Aorta (tissue), 5 donors: ENCODE measurements around the gene ZNF761. TPM values are rescaled to one million over a fixed set of nuclear protein-coding genes. Genes with fewer than 3 reads are reported as not detected.
"Not testable (repeated sequence)": the region's sequence is repeated elsewhere in the genome, so short reads cannot be mapped to it uniquely, and the experiment has no call there.

Experiments used
- ATAC-seq: fragments of 200-7000 bp; cut with Tn5 transposase; one replicate; pipeline ENCODE4 v1.9.1; 2022; ENCODE audit warnings: moderate library complexity; ENCODE audit not compliant: low FRiP score
- DNase-seq, 2 donors: peaks; one replicate each; pipeline ENCODE4 v3.0.0-alpha.2; 2020
- H3K27ac ChIP-seq, 2 donors: one replicate each; pipeline ENCODE4 v1.5.1; 2013; ENCODE audit warnings: low read length in 2 of 2, mild to moderate bottlenecking in 2 of 2, moderate library complexity in 2 of 2, control low read depth in 1 of 2, inconsistent platforms in 1 of 2, low read depth in 1 of 2
- H3K27me3 ChIP-seq, 2 donors: one replicate each; pipeline ENCODE4 v1.6.1; 2013; ENCODE audit warnings: control low read depth in 1 of 2, low read length in 1 of 2, mild to moderate bottlenecking in 1 of 2, moderate library complexity in 1 of 2; ENCODE audit not compliant: insufficient read depth in 2 of 2, control insufficient read depth in 1 of 2
- H3K36me3 ChIP-seq, 2 donors: one replicate each; pipeline ENCODE4 v1.6.1; 2013; ENCODE audit warnings: control low read depth in 1 of 2, low read length in 1 of 2, mild to moderate bottlenecking in 1 of 2; ENCODE audit not compliant: insufficient read depth in 2 of 2, control insufficient read depth in 1 of 2
- H3K4me1 ChIP-seq, 2 donors: one replicate each; pipeline ENCODE4 v1.6.1; 2013; ENCODE audit warnings: low read length in 2 of 2, control low read depth in 1 of 2, mild to moderate bottlenecking in 1 of 2, moderate library complexity in 1 of 2; ENCODE audit not compliant: insufficient read depth in 2 of 2, control insufficient read depth in 1 of 2
- H3K4me3 ChIP-seq, 2 donors: one replicate each; pipeline ENCODE4 v1.5.1; 2013; ENCODE audit warnings: low read length in 2 of 2, control low read depth in 1 of 2, mild to moderate bottlenecking in 1 of 2
- H3K9me3 ChIP-seq: one replicate; pipeline ENCODE4 v1.6.1; 2013; ENCODE audit warnings: mild to moderate bottlenecking, low read length; ENCODE audit not compliant: control insufficient read depth
- WGBS, 2 donors: extraction: QIAGEN DNeasy Blood & Tissue Kit; methylation state at CpG; one replicate each; pipeline ENCODE4 v1.1.7; 2013; 5-methylcytosine and 5-hydroxymethylcytosine counted together
- intact Hi-C, 2 donors: fragments of 100-400 bp; cut with DNase I; formaldehyde crosslinking; loops; one replicate each; pipeline versions ENCODE4 v1.14.2 to v1.15.0; 2022
- polyA plus RNA-seq, 2 donors: library from polyadenylated mRNA; stranded (reverse); fragments of 200-250 nt; gene quantifications; one replicate each; pipeline ENCODE4 v1.2.3, GENCODE V29; 2013
- total RNA-seq, 2 donors: library from RNA; stranded (reverse); fragmentation: NEBNext Ultra II Directional; extraction: Animal tissue kit (Norgen Biotek cat#: 25700); gene quantifications; one replicate each; pipeline ENCODE4 v1.2.1, GENCODE V29; 2021
- donor health status: healthy with polysubstance abuse.
- donor health status: Bipolar disorder and iron deficiency.
- donor health status: DM: no; HTN: no; CAD: no.
- donor health status: DM: no; HTN: no; CAD: no.
- donor health status: DM: yes; HTN: yes; CAD: no.

The ZNF761 gene
- total and polyA plus RNA-seq, 4 donors: 4.5 to 10.2 (median 8.7) TPM

DNA sequence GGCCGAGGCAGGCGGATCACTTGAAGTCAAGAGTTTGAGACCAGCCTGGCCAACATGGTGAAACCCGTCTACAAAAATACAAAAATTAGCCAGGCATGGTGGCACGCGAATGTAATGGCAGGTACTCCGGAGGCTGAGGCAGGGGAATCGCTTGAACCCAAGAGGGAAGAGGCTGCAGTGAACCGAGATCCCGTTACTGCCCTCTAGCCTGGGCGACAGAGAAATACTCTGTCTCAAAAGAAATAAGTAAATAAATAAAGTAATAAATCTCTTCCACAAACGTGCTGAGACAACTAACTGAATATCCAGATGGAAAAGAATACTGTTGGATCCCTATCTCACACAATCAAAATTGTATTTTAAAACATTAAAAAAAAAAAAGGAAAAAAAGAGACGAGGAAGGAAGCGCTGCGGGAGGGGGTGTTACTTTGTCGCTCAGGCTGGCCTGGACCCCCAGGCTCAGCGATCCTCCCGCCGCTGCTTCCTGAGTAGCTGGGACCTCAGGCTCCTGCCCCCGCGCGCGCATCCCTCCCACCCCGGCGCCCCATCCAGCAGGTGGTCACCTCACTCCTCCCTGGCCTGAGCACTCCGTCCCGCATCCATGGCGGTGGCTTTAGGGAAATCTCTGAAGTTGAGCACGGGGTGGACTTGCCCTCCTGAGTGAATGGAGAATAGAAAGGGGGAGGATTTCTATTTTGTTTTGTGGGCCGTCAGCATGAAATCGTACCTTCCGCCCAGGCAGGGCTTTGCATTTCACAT lies 35.1 kb downstream of the ZNF761 start:
- no peaks in the 10 kb centered on the region for H3K36me3 ChIP-seq
- ATAC-seq (peak; percentile 49), DNase-seq (peak in 1 of 2 donors; percentile 47)
- H3K27ac ChIP-seq: no peak overlapping the region
- 8 to 10% methylated on average over 26 to 31 of the region's 31 CpGs for WGBS, 2 donors
- H3K4me3 ChIP-seq: peak overlapping the region; percentile 67 to 82
- no peaks in the 10 kb centered on the region for H3K9me3 ChIP-seq
- no peaks in the 10 kb centered on the region for H3K4me1 ChIP-seq
- no peaks in the 10 kb centered on the region for H3K27me3 ChIP-seq
- intact Hi-C loops: loop anchor here in 1 of 2 donors (5.0 kb wide), 2 partner anchors 35 to 270 kb away; partner anchors contain the start of gene ZNF761

DNA sequence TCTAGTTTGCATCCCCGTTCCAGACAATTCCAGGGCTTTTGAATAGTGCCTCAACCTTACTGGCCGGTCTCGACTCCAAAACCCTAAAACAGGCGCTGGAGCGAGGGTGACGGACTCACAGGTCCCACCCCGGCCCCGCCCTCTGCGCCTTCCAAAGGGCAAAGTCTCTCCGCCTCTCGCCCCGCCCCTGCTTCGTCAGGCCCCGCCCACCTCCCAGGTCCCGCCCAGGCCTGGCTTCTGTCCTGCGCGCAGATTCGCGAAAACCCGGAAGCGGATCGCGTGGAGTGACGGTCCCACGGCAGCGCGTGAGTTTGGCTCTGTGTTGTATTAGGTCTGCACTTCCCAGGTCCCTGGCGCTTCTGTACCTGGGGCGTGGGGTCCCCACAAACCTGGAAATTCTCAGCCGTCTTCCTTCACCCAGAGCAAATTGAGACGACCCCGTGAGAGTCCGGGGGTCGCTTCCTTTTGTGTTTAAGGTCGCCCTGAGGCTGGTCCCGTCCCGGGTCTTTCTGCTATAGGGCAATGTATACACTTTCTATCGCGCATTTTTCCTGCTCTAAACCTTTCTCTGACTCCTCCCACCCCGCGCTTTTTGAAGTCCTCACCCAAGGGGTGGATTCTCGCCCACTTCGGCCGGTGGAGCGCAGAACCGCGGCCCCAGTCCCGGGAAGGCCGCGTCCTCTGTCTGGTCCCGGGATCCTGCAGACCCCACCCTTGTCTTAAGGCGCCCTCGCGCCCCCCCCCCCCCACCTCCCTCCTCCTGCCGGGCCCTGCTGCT lies 35.9 kb downstream of the ZNF761 start, which contains the start of gene ZNF813:
Gene ZNF813 (plus strand): TSS at position 249 of the 778 bp plus-strand sequence. CDS start 16,090 bp downstream, outside the sequence.
- intact Hi-C loops: loop anchor here in 1 of 2 donors (5.0 kb wide), 2 partner anchors 35 to 270 kb away; partner anchors contain the start of gene ZNF761
- Histone ChIP-seq H3K27ac (peak within 1 kb of the TSS in 1 of 2 donors; percentile 18), H3K4me1 (no peaks in the 10 kb centered on the region), H3K4me3 (peak within 1 kb of the TSS; percentile 77 to 82), H3K27me3 (no peaks in the 10 kb centered on the region), H3K9me3 (no peaks in the 10 kb centered on the region), H3K36me3 (no peaks in the 10 kb centered on the region)
- peak; percentile 98 to 99 for DNase-seq
- ATAC-seq: peak; percentile 99
- WGBS, 2 donors: 0 to 1% methylated on average over 50 to 55 of the region's 55 CpGs

DNA sequence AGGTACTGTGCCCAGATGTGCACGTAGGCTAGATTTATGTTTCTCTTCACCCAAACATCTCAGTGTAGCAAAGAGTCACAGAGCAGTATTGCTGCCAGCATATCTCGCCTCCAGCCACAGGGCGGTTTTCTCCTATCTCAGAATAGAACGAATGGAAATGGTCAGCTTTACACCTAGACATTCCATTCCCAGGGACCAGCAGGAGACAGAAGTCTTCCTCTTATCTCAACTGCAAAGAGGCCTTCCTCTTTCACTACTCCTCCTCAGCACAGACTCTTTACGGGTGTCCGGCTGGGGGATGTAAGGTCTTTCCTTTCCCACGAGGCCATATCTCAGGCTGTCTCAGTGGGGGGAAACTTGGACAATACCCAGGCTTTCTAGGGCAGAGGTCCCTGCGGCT lies 36.8 kb downstream of the ZNF761 start:
- not testable (repeated sequence) for ATAC-seq, H3K36me3 ChIP-seq, H3K4me3 ChIP-seq, H3K4me1 ChIP-seq, H3K9me3 ChIP-seq, H3K27me3 ChIP-seq, H3K27ac ChIP-seq, DNase-seq
- 18 to 25% methylated on average over 8 of the region's 8 CpGs for whole genome bisulfite sequencing, 2 donors
- intact Hi-C loops: loop anchor here in 1 of 2 donors (5.0 kb wide), 2 partner anchors 36 to 271 kb away; partner anchors contain the start of gene ZNF761

DNA sequence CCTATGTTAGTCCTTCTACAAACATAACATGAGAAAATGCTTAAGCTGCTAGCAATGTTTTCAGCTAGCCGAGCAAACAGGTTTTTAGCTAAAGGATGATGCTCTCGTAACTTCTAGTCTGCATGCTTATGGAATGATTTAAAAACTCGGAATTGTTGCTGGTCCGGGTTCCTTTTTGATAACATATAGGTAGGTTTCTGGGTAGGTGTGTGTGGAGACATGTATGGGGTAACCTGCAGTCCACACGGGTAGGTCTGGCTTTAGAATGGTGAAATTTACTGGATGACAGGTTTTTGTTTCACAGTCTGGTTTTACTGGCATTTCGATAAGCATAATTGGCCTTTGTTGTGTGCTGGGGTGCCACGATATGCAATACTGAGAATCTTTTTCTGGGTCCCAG lies 40.1 kb downstream of the ZNF761 start:
- WGBS, 2 donors: 91 to 95% methylated on average over 7 of the region's 7 CpGs
- DNase-seq (no peak), ATAC-seq (no peak)
- H3K4me3 ChIP-seq: no peak overlapping the region
- H3K27ac ChIP-seq: no peak overlapping the region
- peaks cover 5% of the 10 kb centered on the region for H3K9me3 ChIP-seq
- no peaks in the 10 kb centered on the region for H3K4me1 ChIP-seq
- no peaks in the 10 kb centered on the region for H3K36me3 ChIP-seq
- intact Hi-C loops: no loop called here
- no peaks in the 10 kb centered on the region for H3K27me3 ChIP-seq

DNA sequence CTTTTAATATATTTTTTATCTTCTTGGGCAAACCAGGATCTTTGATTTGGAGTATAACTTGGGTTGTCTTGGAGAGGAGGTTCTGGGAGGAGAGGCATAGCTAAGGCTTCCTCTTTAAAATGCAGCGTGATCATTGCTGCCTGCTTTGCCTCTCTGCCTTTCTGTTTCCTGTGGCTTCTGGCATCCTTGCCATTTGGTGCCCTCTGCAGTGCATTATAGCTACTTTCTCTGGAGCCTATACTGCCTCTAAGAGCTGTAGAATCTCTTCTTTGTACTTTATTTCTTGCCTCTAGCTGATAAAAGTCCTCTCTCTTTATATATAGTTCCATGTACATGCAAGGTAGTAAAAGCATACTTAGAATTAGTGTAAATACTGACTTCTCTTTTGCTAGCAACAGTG lies 43.0 kb downstream of the ZNF761 start:
- intact Hi-C loops, H3K27ac ChIP-seq, H3K36me3 ChIP-seq, H3K9me3 ChIP-seq, H3K4me1 ChIP-seq, DNase-seq, H3K27me3 ChIP-seq, ATAC-seq, H3K4me3 ChIP-seq: not testable (repeated sequence)
- WGBS, 2 donors: 40 to 44% methylated on average over 1 of the region's 1 CpG

DNA sequence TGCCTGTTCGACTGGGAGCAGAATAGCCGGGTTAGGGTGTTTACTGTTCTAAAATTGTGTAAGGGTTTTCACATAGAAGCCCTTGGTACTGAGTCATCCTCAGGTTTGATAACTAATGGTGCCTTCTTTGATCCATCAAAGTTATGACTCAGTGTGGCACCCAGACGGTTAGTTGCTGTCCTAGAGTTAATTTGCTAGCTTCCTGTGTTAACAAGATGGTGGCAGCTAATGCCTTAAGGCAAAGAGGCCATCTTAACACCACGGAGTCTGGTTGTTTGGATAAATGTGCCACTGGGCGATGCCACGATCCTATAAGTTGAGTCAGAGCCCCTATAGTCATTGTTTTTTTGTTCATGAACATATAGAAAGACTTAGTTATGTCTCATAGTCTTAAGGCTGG lies 43.7 kb downstream of the ZNF761 start:
- 80 to 87% methylated on average over 6 of the region's 6 CpGs for WGBS, 2 donors
- H3K36me3 ChIP-seq, H3K27ac ChIP-seq, H3K4me1 ChIP-seq, H3K27me3 ChIP-seq, H3K4me3 ChIP-seq, DNase-seq, ATAC-seq, intact Hi-C loops: not testable (repeated sequence)
- peaks cover 12% of the 10 kb centered on the region for H3K9me3 ChIP-seq

DNA sequence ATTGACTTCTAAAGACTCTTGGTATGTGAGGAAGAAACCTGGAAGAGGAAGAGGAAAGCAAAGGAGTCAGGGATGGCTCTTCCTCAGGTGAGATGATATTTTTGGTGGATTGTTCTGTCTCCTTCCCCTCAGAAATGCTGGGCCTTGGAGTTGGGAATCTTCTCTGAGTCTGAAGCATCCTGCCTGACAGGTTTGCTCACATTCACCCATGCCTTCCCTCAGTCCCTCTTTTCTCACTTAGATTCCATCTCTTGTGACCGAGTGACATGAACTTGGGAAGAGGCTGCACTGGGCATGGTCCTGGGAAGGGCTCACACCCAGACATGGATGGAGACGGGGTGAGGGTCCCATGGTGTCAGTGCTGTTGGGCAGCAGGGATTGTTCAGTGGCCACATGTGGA lies 52.0 kb downstream of the ZNF761 start:
- WGBS, 2 donors: 95 to 100% methylated on average over 2 of the region's 2 CpGs
- intact Hi-C loops: not testable (repeated sequence)
- H3K9me3 ChIP-seq: peaks cover 22% of the 10 kb centered on the region

DNA sequence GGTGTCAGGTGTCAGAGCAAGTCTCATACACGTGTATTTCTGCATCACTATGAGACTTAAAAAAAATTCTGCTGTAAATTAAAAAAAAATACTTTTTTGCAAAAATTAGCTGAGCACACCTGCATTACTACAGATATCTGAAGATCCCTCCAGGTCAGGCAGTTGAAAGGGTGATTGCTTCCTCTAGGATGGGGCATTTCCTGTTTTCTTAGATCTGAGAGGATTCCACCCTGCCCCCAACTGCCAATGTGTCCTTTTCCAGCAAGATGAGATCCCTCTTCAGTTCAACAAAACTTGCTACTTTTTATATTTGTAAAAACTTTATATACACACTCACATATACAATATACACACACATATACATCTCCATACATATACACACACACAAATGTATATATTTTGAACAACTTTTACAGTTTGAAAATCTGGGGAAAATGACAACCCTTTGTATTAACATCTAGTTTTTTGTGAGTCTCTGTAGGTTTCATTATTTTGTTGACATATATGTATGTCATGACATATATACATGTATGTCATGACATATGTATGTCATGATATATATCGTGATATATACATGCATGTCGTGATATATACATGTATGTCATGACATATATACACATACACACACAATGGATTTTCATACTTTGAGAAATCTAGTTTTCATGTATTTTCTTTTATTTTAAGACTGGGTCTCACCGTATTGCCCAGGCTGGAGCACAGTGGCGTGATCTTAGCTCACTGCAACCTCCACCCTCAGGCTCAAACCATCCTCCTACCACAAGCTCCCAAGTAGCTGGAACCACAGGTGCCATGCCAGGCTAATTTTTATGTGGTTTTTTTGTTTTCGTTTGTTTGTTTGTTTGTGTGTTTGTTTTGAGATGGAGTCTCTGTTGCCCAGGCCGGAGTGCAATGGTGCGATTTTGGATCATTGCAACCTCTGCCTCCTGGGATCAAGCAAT lies 53.5 kb downstream of the ZNF761 start:
- Histone ChIP-seq H3K36me3 (peaks cover 5 to 10% of the 10 kb centered on the region in 2 donors), H3K4me3 (no peak overlapping the region), H3K9me3 (peaks cover 21% of the 10 kb centered on the region), H3K27ac (no peak overlapping the region), H3K4me1 (no peaks in the 10 kb centered on the region), H3K27me3 (no peaks in the 10 kb centered on the region)
- 74 to 78% methylated on average over 8 of the region's 8 CpGs for WGBS, 2 donors
- intact Hi-C loops: no loop called here
- no peak for DNase-seq
- ATAC-seq: no peak

More for the DNA sequence above, 52.0 kb downstream of the ZNF761 start:
- H3K4me1 ChIP-seq, ATAC-seq, H3K27ac ChIP-seq, H3K36me3 ChIP-seq, H3K27me3 ChIP-seq, H3K4me3 ChIP-seq, DNase-seq: not testable (repeated sequence)
